Kidney epithelial cell (primary cell): ENCODE data around the gene PLEKHG3. TPM values are rescaled to one million over a fixed set of nuclear protein-coding genes. Genes with fewer than 3 reads are reported as not detected.

Experiments
- DNase-seq: peaks from one replicate; pipeline ENCODE4 v3.0.0-alpha.2; 2010; ENCODE audit warnings: low read depth
- H3K27me3 ChIP-seq: 2 replicates; pipeline ENCODE4 v1.6.0; 2011; ENCODE audit warnings: low read length; ENCODE audit not compliant: control insufficient read depth, insufficient read depth
- H3K36me3 ChIP-seq: 2 replicates; pipeline ENCODE4 v1.5.1; 2011; ENCODE audit warnings: low read length; ENCODE audit not compliant: control insufficient read depth, insufficient read depth
- H3K4me3 ChIP-seq: 2 replicates; pipeline ENCODE4 v1.5.1; 2011; ENCODE audit warnings: low read depth, mild to moderate bottlenecking, control low read depth, low read length
- CTCF ChIP-seq: IDR thresholded peaks from 2 replicates; pipeline ENCODE4 v1.5.1; 2011; ENCODE audit warnings: mild to moderate bottlenecking, moderate library complexity, low read length, control low read depth, inconsistent platforms; ENCODE audit not compliant: insufficient read depth, poor library complexity, severe bottlenecking
- total RNA-seq: library from RNA; depleted of rRNA; stranded (reverse); fragments of >200 nt; gene quantifications from 2 replicates; pipeline ENCODE4 v1.2.3, GENCODE V29; 2015

PLEKHG3 gene
- total RNA-seq, 1 donor from 2014 or later: 136 TPM

GRCh38 chr14:64713677-64714076 is 9.5 kb downstream of the PLEKHG3 start:
- no peak for DNase-seq
- no peak overlapping the region for H3K4me3 ChIP-seq
- no peak for TF ChIP-seq CTCF
- H3K27me3 ChIP-seq: no peaks in the 10 kb centered on the region
- H3K36me3 ChIP-seq: no peaks in the 10 kb centered on the region

- no peak for TF ChIP-seq CTCF
- Histone ChIP-seq H3K4me3 (no peak overlapping the region), H3K36me3 (no peaks in the 10 kb centered on the region), H3K27me3 (no peaks in the 10 kb centered on the region)
- no peak for DNase-seq
Measured at GRCh38 chr14:64714432-64715025, 10.3 kb downstream of the PLEKHG3 start.

GRCh38 chr14:64715146-64715627 is 11.0 kb downstream of the PLEKHG3 start:
- H3K27me3 ChIP-seq: no peaks in the 10 kb centered on the region
- no peak for DNase-seq
- no peak overlapping the region for H3K4me3 ChIP-seq
- no peak for TF ChIP-seq CTCF
- no peaks in the 10 kb centered on the region for H3K36me3 ChIP-seq

GRCh38 chr14:64715628-64716412 is 11.6 kb downstream of the PLEKHG3 start:
- no peak for DNase-seq

GRCh38 chr14:64717870-64718269 is 13.6 kb downstream of the PLEKHG3 start:
- Histone ChIP-seq H3K4me3 (no peak overlapping the region), H3K27me3 (no peaks in the 10 kb centered on the region), H3K36me3 (no peaks in the 10 kb centered on the region)
- TF ChIP-seq CTCF: no peak
- no peak for DNase-seq

More at GRCh38 chr14:64715628-64716412, 11.6 kb downstream of the PLEKHG3 start:
- H3K36me3 ChIP-seq: no peaks in the 10 kb centered on the region
- peak overlapping the region; percentile 13 for H3K4me3 ChIP-seq
- H3K27me3 ChIP-seq: no peaks in the 10 kb centered on the region
- TF ChIP-seq CTCF: no peak

- Histone ChIP-seq H3K27me3 (no peaks in the 10 kb centered on the region), H3K36me3 (no peaks in the 10 kb centered on the region), H3K4me3 (no peak overlapping the region)
- TF ChIP-seq CTCF: no peak
- DNase-seq: no peak
Measured at GRCh38 chr14:64718762-64719161, 14.5 kb downstream of the PLEKHG3 start.
